Breast epithelium (tissue), 3 donors: Measurements from ENCODE around the gene SPATA31D4.

Experiments used
- POLR2A ChIP-seq: fragments of 450-650 bp; IDR thresholded peaks from one replicate; pipeline ENCODE4 v1.6.1; 2016; ENCODE audit warnings: antibody characterized with exemption, mild to moderate bottlenecking, moderate library complexity
- POLR2AphosphoS5 ChIP-seq, 3 donors: sonication (generic); formaldehyde crosslinking; IDR thresholded peaks; one replicate each; pipeline ENCODE4 v1.6.1; 2017; ENCODE audit warnings: antibody characterized with exemption in 3 of 3

GRCh38 chr9:81955625-81956024, 27.4 kb downstream of the SPATA31D4 start:
- TF ChIP-seq POLR2A, result no peak
- TF ChIP-seq POLR2AphosphoS5 (IDR thresholded peaks at IDR 0.05), result no peak
